K562 treated with DMSO at 1 percent for 48 hours (cell line): ENCODE measurements around the gene CYP20A1. TPM values are rescaled to one million over a fixed set of nuclear protein-coding genes. Genes with fewer than 3 reads are reported as not detected.

Experiments
- total RNA-seq: library from RNA; unstranded; fragments of 300-600 nt; gene quantifications from 2 replicates; pipeline ENCODE4 v1.2.3, GENCODE V29; 2022; ENCODE audit warnings: low replicate concordance; ENCODE audit errors: extremely low read depth

The CYP20A1 gene, protein sequence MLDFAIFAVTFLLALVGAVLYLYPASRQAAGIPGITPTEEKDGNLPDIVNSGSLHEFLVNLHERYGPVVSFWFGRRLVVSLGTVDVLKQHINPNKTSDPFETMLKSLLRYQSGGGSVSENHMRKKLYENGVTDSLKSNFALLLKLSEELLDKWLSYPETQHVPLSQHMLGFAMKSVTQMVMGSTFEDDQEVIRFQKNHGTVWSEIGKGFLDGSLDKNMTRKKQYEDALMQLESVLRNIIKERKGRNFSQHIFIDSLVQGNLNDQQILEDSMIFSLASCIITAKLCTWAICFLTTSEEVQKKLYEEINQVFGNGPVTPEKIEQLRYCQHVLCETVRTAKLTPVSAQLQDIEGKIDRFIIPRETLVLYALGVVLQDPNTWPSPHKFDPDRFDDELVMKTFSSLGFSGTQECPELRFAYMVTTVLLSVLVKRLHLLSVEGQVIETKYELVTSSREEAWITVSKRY
- total RNA-seq = not detected in 2 replicates

DNA sequence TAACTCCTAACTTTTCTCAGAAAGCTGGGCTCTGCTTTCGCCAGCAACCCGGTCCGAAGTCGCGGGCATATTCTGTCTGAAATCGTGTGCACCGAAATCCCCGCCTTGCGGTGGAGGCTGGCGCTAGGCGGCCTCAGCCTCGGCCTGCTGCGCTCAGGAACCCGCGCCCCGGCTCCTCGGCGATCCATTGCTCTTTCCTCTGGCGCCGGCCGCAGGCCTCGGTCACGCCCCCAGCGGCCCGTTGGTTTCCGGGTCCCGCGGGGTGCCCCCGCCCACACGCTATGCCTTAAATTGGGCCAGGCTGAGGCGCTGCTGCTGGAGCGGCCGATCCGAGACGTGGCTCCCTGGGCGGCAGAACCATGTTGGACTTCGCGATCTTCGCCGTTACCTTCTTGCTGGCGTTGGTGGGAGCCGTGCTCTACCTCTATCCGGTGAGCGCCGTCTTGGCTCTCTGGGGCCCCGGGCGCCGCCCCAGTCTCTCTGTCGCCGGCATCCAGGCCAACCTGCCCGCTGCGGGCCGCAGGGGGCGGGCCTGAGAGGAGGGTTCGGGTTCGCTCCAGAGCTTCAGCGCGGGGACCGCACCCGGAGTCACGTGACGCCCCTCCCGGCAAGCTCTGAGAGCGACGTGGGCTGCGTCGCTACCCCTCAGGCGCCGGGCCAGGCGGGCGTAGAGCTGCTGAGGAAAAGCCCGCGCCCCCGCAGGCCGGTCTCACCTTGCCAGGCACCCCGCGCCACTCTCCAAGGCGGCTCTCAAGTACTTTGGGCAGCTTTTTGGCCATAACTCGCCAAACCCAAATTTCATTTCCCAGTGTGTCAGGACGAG is at the start of gene CYP20A1:
TSS of gene CYP20A1 (plus strand) at position 315 of the 823 bp plus-strand sequence. CDS start at position 360, 45 bp downstream.

DNA sequence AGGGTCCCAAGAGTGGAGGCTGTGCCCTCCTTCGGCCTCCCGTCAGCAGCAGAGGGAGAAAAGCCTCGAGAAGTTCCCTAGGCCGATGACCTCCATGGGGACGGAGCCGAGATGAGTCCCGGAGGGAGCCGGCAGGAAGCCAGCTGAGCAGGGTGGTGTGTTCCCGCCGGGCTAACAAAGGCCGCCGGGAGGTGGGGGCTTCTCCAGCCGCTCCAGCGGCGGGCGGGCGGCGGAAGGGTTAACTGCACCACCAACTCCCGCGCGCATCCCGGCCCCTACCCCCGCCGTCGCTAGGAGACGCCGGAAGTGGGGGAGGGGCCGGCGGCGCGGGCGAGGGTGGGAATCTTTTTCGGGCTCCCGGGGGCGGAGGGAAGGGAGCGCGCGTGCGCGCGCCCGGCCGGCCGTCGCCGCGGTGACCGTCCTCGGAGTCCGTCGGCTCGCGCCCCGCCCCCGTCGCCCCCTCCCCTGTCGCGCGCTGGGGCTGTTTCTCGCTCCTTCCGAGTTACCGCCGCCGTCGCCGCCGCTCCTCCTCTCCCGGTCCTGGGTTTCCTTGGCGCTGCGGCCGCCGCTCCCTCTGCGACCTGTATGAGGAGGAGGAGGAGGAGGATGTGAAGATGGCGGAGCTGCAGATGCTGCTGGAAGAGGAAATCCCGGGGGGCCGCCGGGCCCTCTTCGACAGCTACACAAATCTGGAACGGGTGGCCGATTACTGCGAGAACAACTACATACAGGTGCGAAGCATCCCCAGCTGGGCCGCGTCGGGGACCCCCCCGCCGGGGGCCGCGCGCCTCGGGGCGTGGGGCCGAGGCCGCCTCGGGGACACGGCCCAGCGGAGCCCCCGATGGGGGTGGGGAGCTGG is 89.3 kb downstream of the CYP20A1 start, which contains the start of gene ABI2:
TSS of gene ABI2 (plus strand) at position 494 of the 859 bp plus-strand sequence. CDS start at position 615, 121 bp downstream.

Other genes with a start within 250 kb of the CYP20A1 start
- not detected in 2 replicates for gene NBEAL1, start 224.1 kb upstream of the CYP20A1 start, total RNA-seq
- gene ABI2, start 89.4 kb downstream of the CYP20A1 start, total RNA-seq = not detected in 2 replicates